WTC11 (cell line): ENCODE data around the gene RTP3. TPM values are rescaled to one million over a fixed set of nuclear protein-coding genes. Genes with fewer than 3 reads are reported as not detected.

Experiments
- ATAC-seq: fragments of 200-7000 bp; cut with Tn5 transposase; 2 replicates; pipeline ENCODE4 v1.10.0; 2021; ENCODE audit warnings: mild to moderate bottlenecking, moderate library complexity
- CTCF ChIA-PET: fragments of 300-600 bp; sonication (Branson Sonifier 250); formaldehyde crosslinking; loops from one replicate; lab custom pipeline; 2021; ENCODE audit warnings: antibody characterized with exemption; lab: Charles Lee
- POLR2A ChIA-PET: fragments of 350-600 bp; sonication (Branson Sonifier 250); formaldehyde crosslinking; loops from one replicate; lab custom pipeline; 2021; ENCODE audit warnings: antibody characterized with exemption; lab: Charles Lee
- DNase-seq: peaks from one replicate; pipeline ENCODE4 v3.0.0; 2021; ENCODE audit warnings: low spot score
- H3K27ac Mint-ChIP-seq: 2 replicates; pipeline ENCODE4 v1.8.0; 2021; ENCODE audit warnings: mixed read lengths
- H3K27me3 Mint-ChIP-seq: 2 replicates; pipeline ENCODE4 v1.8.0; 2021; ENCODE audit warnings: low read depth, mild to moderate bottlenecking, moderate library complexity, mixed read lengths
- H3K36me3 Mint-ChIP-seq: 2 replicates; pipeline ENCODE4 v1.8.0; 2021; ENCODE audit warnings: mixed read lengths
- H3K4me1 Mint-ChIP-seq: 2 replicates; pipeline ENCODE4 v1.8.0; 2022; ENCODE audit warnings: mixed read lengths
- H3K4me3 Mint-ChIP-seq: 2 replicates; pipeline ENCODE4 v1.8.0; 2021; ENCODE audit warnings: mild to moderate bottlenecking, moderate library complexity, mixed read lengths
- H3K9me3 Mint-ChIP-seq: 2 replicates; pipeline ENCODE4 v1.8.0; 2021; ENCODE audit warnings: mixed read lengths
- E2F5 ChIP-seq: sonication (generic); formaldehyde crosslinking; IDR thresholded peaks from 2 replicates; pipeline ENCODE4 v1.8.1; 2022; ENCODE audit warnings: mild to moderate bottlenecking, moderate library complexity, missing genetic modification reagents
- GTF2I ChIP-seq: fragments of 250-450 bp; sonication (Bioruptor Pico); conservative IDR thresholded peaks from 2 replicates; pipeline ENCODE4 v1.4.0; 2021; ENCODE audit warnings: mild to moderate bottlenecking
- JUN ChIP-seq: sonication (generic); formaldehyde crosslinking; IDR thresholded peaks from 2 replicates; pipeline ENCODE4 v1.8.0; 2023; ENCODE audit warnings: mild to moderate bottlenecking, missing genetic modification reagents
- MYBL2 ChIP-seq: sonication (generic); formaldehyde crosslinking; IDR thresholded peaks from 2 replicates; pipeline ENCODE4 v1.8.1; 2023; ENCODE audit warnings: mild to moderate bottlenecking, moderate library complexity, missing genetic modification reagents
- NFE2L1 ChIP-seq: sonication (generic); formaldehyde crosslinking; IDR thresholded peaks from 2 replicates; pipeline ENCODE4 v1.8.1; 2023; ENCODE audit warnings: missing genetic modification reagents
- NFYB ChIP-seq: sonication (generic); formaldehyde crosslinking; conservative IDR thresholded peaks from 2 replicates; pipeline ENCODE4 v1.8.0; 2022; ENCODE audit warnings: low read depth, missing genetic modification reagents
- NR1H2 ChIP-seq: sonication (generic); formaldehyde crosslinking; IDR thresholded peaks from 2 replicates; pipeline ENCODE4 v1.9.0; 2021; ENCODE audit warnings: mild to moderate bottlenecking, moderate library complexity, missing genetic modification reagents
- PRRX2 ChIP-seq: fragments of 250-450 bp; sonication (Bioruptor Pico); IDR thresholded peaks from 2 replicates; pipeline ENCODE4 v1.8.0; 2021; ENCODE audit warnings: mild to moderate bottlenecking
- SMAD4 ChIP-seq: sonication (generic); formaldehyde crosslinking; IDR thresholded peaks from 2 replicates; pipeline ENCODE4 v1.8.0; 2022; ENCODE audit warnings: mild to moderate bottlenecking, missing genetic modification reagents
- STAT6 ChIP-seq: sonication (generic); formaldehyde crosslinking; conservative IDR thresholded peaks from 2 replicates; pipeline ENCODE4 v1.8.1; 2023; ENCODE audit warnings: mild to moderate bottlenecking, low read depth, missing genetic modification reagents, moderate library complexity
- ZNF219 ChIP-seq: sonication (generic); formaldehyde crosslinking; IDR thresholded peaks from 2 replicates; pipeline ENCODE4 v1.8.0; 2023; ENCODE audit warnings: missing genetic modification reagents, mild to moderate bottlenecking, borderline replicate concordance
- ZNF232 ChIP-seq: sonication (generic); formaldehyde crosslinking; IDR thresholded peaks from 2 replicates; pipeline ENCODE4 v1.8.0; 2022; ENCODE audit warnings: mild to moderate bottlenecking, missing genetic modification reagents
- ZNF425 ChIP-seq: fragments of 250-450 bp; sonication (Bioruptor Pico); conservative IDR thresholded peaks from 2 replicates; pipeline ENCODE4 v1.9.0; 2021; ENCODE audit warnings: mild to moderate bottlenecking
- total RNA-seq: library from RNA; stranded (reverse); gene quantifications from 3 replicates; pipeline ENCODE4 v1.2.3, GENCODE V29; 2021
- TF ChIP-seq, protein P1 (sequence below): sonication (generic); formaldehyde crosslinking; IDR thresholded peaks from 2 replicates; pipeline ENCODE4 v1.8.1; 2022; ENCODE audit warnings: low read depth, mild to moderate bottlenecking, moderate library complexity, missing genetic modification reagents, borderline replicate concordance

RTP3 gene
- total RNA-seq, 1 experiment from 2014 or later: not detected

- Mint-ChIP-seq H3K27me3 (peaks cover 12% of the 10 kb centered on the region), H3K4me1 (peaks cover 25% of the 10 kb centered on the region), H3K9me3 (peaks cover 8% of the 10 kb centered on the region), H3K4me3 (no peak overlapping the region), H3K36me3 (peaks cover 13% of the 10 kb centered on the region), H3K27ac (no peak overlapping the region)
- TF ChIP-seq ZNF232 (CRISPR knock-in tag): no peak
- no peak for TF ChIP-seq NFE2L1 (CRISPR knock-in tag)
- TF ChIP-seq, protein P1, sequence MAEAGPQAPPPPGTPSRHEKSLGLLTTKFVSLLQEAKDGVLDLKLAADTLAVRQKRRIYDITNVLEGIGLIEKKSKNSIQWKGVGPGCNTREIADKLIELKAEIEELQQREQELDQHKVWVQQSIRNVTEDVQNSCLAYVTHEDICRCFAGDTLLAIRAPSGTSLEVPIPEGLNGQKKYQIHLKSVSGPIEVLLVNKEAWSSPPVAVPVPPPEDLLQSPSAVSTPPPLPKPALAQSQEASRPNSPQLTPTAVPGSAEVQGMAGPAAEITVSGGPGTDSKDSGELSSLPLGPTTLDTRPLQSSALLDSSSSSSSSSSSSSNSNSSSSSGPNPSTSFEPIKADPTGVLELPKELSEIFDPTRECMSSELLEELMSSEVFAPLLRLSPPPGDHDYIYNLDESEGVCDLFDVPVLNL: no peak
- TF ChIP-seq NR1H2 (CRISPR knock-in tag): no peak
- TF ChIP-seq JUN (CRISPR knock-in tag): no peak
- no peak for TF ChIP-seq SMAD4 (CRISPR knock-in tag)
- no peak for TF ChIP-seq NFYB (CRISPR knock-in tag)
- TF ChIP-seq GTF2I (CRISPR knock-in tag): no peak
- no peak for TF ChIP-seq ZNF425 (CRISPR knock-in tag)
- no peak for TF ChIP-seq MYBL2 (CRISPR knock-in tag)
- TF ChIP-seq PRRX2 (CRISPR knock-in tag): no peak
- DNase-seq (no peak), ATAC-seq (no peak)
- CTCF ChIA-PET: interaction anchor here (2.2 to 4.0 kb wide), 4 partner anchors 52 to 173 kb away, joined by 14 to 99 read pairs (median 36); a partner anchor contains a TSS
- POLR2A ChIA-PET: interaction anchor here (2.2 kb wide), 1 partner anchor 95 kb away, joined by 8 read pairs; no protein-coding TSS in a partner anchor
Observed at GRCh38 chr3:46490338-46491084, 7.3 kb upstream of the RTP3 start.

- ChIA-PET CTCF (interaction anchor here (0.9 to 4.0 kb wide), 2 partner anchors 68 to 227 kb away, joined by 3 to 99 read pairs; partner anchors contain the start of gene PRSS50), POLR2A (no interaction called here)
- H3K4me1 Mint-ChIP-seq: peaks cover 34% of the 10 kb centered on the region
- DNase-seq (no peak), ATAC-seq (no peak)
- TF ChIP-seq E2F5 (CRISPR knock-in tag) (no peak), STAT6 (no peak), ZNF219 (no peak)
- H3K9me3 Mint-ChIP-seq: peaks cover 15% of the 10 kb centered on the region
- peaks cover 10% of the 10 kb centered on the region for H3K27me3 Mint-ChIP-seq
- H3K36me3 Mint-ChIP-seq: peaks cover 16% of the 10 kb centered on the region
- H3K4me3 Mint-ChIP-seq: no peak overlapping the region
- H3K27ac Mint-ChIP-seq: 0 out of 2 replicates have a peak overlapping the region, but pooled peaks have one; percentile 0
Observed at GRCh38 chr3:46491089-46492070, 6.4 kb upstream of the RTP3 start.
